Liver (tissue), 9 donors: ENCODE measurements around the gene RNGTT. TPM values are rescaled to one million over a fixed set of nuclear protein-coding genes. Genes with fewer than 3 reads are reported as not detected.

Experiments used
- DNase-seq: peaks from one replicate; pipeline ENCODE4 v3.0.0-alpha.2; 2017; ENCODE audit warnings: low spot score
- H3K27ac ChIP-seq, 2 donors: one replicate each; pipeline ENCODE4 v1.7.0; 2013; ENCODE audit warnings: inconsistent platforms in 2 of 2, low read length in 2 of 2, control low read depth in 1 of 2, low read depth in 1 of 2, mild to moderate bottlenecking in 1 of 2
- H3K27me3 ChIP-seq, 4 donors: one replicate each; pipeline versions ENCODE4 v1.6.1 to v1.7.0; 2013; ENCODE audit warnings: low read length in 3 of 4, inconsistent platforms in 1 of 4, mild to moderate bottlenecking in 1 of 4, moderate library complexity in 1 of 4; ENCODE audit not compliant: control insufficient read depth in 4 of 4, insufficient read depth in 4 of 4
- H3K36me3 ChIP-seq, 4 donors: one replicate each; pipeline versions ENCODE4 v1.6.1 to v1.7.0; 2013; ENCODE audit warnings: low read length in 3 of 4, mild to moderate bottlenecking in 3 of 4, low read depth in 1 of 4, moderate library complexity in 1 of 4; ENCODE audit not compliant: control insufficient read depth in 4 of 4, insufficient read depth in 3 of 4
- H3K4me1 ChIP-seq, 4 donors: one replicate each; pipeline versions ENCODE4 v1.6.1 to v1.7.0; 2013; ENCODE audit warnings: low read length in 3 of 4, mild to moderate bottlenecking in 3 of 4, moderate library complexity in 1 of 4; ENCODE audit not compliant: control insufficient read depth in 4 of 4, insufficient read depth in 4 of 4
- H3K4me3 ChIP-seq, 3 donors: one replicate each; pipeline versions ENCODE4 v1.6.1 to v1.7.0; 2013; ENCODE audit warnings: low read length in 3 of 3, control low read depth in 1 of 3, low read depth in 1 of 3, mild to moderate bottlenecking in 1 of 3
- H3K9ac ChIP-seq, 2 donors: one replicate each; pipeline ENCODE4 v1.7.0; 2013; ENCODE audit warnings: low read length in 2 of 2, mild to moderate bottlenecking in 2 of 2, moderate library complexity in 2 of 2, control low read depth in 1 of 2, low read depth in 1 of 2
- H3K9me3 ChIP-seq, 4 donors: one replicate each; pipeline versions ENCODE4 v1.6.1 to v1.7.0; 2013; ENCODE audit warnings: low read length in 3 of 4; ENCODE audit not compliant: control insufficient read depth in 4 of 4
- EGR1 ChIP-seq, 2 donors: IDR thresholded peaks; 2 replicates each; pipeline ENCODE4 v1.6.1; 2016 to 2018; ENCODE audit warnings: antibody characterized with exemption in 2 of 2, low read depth in 2 of 2
- FOXA1 ChIP-seq: IDR thresholded peaks from 2 replicates; pipeline ENCODE4 v1.6.1; 2016; ENCODE audit warnings: antibody characterized with exemption
- FOXA2 ChIP-seq: IDR thresholded peaks from 2 replicates; pipeline ENCODE4 v1.6.1; 2016; ENCODE audit warnings: antibody characterized with exemption
- GABPA ChIP-seq, 2 donors: IDR thresholded peaks in 1 of 2; conservative IDR thresholded peaks in 1 of 2; 2 replicates each; pipeline ENCODE4 v1.6.1; 2016; ENCODE audit warnings: antibody characterized with exemption in 2 of 2, mild to moderate bottlenecking in 1 of 2, moderate library complexity in 1 of 2
- HNF4A ChIP-seq, 2 donors: conservative IDR thresholded peaks; 2 replicates each; pipeline ENCODE4 v1.6.1; 2016; ENCODE audit warnings: antibody characterized with exemption in 2 of 2, mild to moderate bottlenecking in 2 of 2
- HNF4G ChIP-seq: IDR thresholded peaks from 2 replicates; pipeline ENCODE4 v1.6.1; 2016; ENCODE audit warnings: antibody characterized with exemption
- JUND ChIP-seq, 2 donors: IDR thresholded peaks; 2 replicates each; pipeline ENCODE4 v1.6.1; 2016; ENCODE audit warnings: antibody characterized with exemption in 2 of 2
- NR2F2 ChIP-seq: IDR thresholded peaks from 2 replicates; pipeline ENCODE4 v1.6.1; 2016; ENCODE audit warnings: antibody characterized with exemption
- RAD21 ChIP-seq, 2 donors: IDR thresholded peaks; 2 replicates each; pipeline ENCODE4 v1.6.1; 2016; ENCODE audit warnings: antibody characterized with exemption in 2 of 2, mild to moderate bottlenecking in 2 of 2
- RXRA ChIP-seq, 2 donors: IDR thresholded peaks; 2 replicates each; pipeline ENCODE4 v1.6.1; 2017 to 2018; ENCODE audit warnings: antibody characterized with exemption in 2 of 2, mild to moderate bottlenecking in 1 of 2
- SP1 ChIP-seq: IDR thresholded peaks from 2 replicates; pipeline ENCODE4 v1.6.1; 2018; ENCODE audit warnings: antibody characterized with exemption, mild to moderate bottlenecking
- TAF1 ChIP-seq: conservative IDR thresholded peaks from 2 replicates; pipeline ENCODE4 v1.6.1; 2016; ENCODE audit warnings: antibody characterized with exemption, mild to moderate bottlenecking
- YY1 ChIP-seq: IDR thresholded peaks from 2 replicates; pipeline ENCODE4 v1.6.1; 2016; ENCODE audit warnings: antibody characterized with exemption, mild to moderate bottlenecking
- WGBS: extraction: QIAGEN DNeasy Blood & Tissue Kit; methylation state at CpG from one replicate; pipeline ENCODE4 v1.1.7; 2013; 5-methylcytosine and 5-hydroxymethylcytosine counted together
- polyA plus RNA-seq, 2 donors: library from polyadenylated mRNA; stranded (reverse) in 1 of 2; unstranded in 1 of 2; fragments of 200-250 nt in 1 of 2; fragments of >200 nt in 1 of 2; fragmentation: Nextera tagmentation in 1 of 2; extraction: Ambion mirVana in 1 of 2; gene quantifications; one replicate each; pipeline versions ENCODE4 v1.2.1 to v1.2.3, GENCODE V29; 2013 to 2015
- total RNA-seq, 2 donors: library from RNA; depleted of rRNA; stranded (reverse); fragments of >200 nt; gene quantifications; one replicate each; pipeline ENCODE4 v1.2.3, GENCODE V29; 2014
- TF ChIP-seq, protein P1 (sequence below): IDR thresholded peaks from 2 replicates; pipeline ENCODE4 v1.6.1; 2016; ENCODE audit warnings: antibody characterized with exemption
- TF ChIP-seq, protein P2 (sequence below): IDR thresholded peaks from 2 replicates; pipeline ENCODE4 v1.6.1; 2016; ENCODE audit warnings: antibody characterized with exemption, mild to moderate bottlenecking
- TF ChIP-seq, protein P3 (sequence below): fragments of 150-350 bp; IDR thresholded peaks from 2 replicates; pipeline ENCODE4 v1.5.1; 2017; ENCODE audit warnings: improper control_type of control experiment, low read depth, low read length; ENCODE audit not compliant: missing input control
- donor health status: healthy.
- donor health status: healthy.
- donor health status: healthy.
- donor health status: healthy.
- donor health status: healthy.

Gene RNGTT
- total and polyA plus RNA-seq, 4 donors: 4.1 to 20.8 (median 7.2) TPM

DNA sequence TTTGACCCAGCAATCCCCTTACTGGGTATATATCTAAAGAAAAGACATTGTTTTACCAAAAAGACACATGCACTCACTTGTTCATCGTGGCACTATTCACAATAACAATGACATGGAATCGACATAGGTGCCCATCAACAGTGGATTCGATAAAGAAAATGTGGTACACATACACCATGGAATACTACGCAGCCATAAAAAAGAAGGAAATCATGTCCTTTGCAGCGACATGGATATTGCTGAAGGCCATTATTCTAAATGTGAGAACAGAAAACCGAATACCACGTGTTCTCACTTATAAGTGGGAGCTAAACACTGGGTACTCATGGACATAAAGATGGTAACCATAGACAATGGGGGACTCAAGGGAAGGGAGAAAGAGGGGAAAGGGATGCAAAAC is 222.3 kb downstream of the RNGTT start:
- WGBS: 98% methylated on average over 7 of the region's 7 CpGs
- H3K9me3 ChIP-seq: no peaks in the 10 kb centered on the region
- no peaks in the 10 kb centered on the region for H3K4me1 ChIP-seq
- peaks cover 0 to 4% (median under 1%) of the 10 kb centered on the region in 4 donors for H3K36me3 ChIP-seq
- H3K4me3 ChIP-seq: no peak overlapping the region
- no peak overlapping the region for H3K9ac ChIP-seq
- no peak overlapping the region for H3K27ac ChIP-seq
- no peak for DNase-seq
- no peaks in the 10 kb centered on the region for H3K27me3 ChIP-seq
- no peak for TF ChIP-seq YY1
- TF ChIP-seq HNF4G: no peak
- TF ChIP-seq FOXA2: no peak
- no peak for TF ChIP-seq SP1
- TF ChIP-seq GABPA (IDR thresholded peaks at IDR 0.05 in 1 of 2, conservative IDR thresholded peaks at IDR 0.05 in 1 of 2): no peak
- TF ChIP-seq FOXA1: no peak
- TF ChIP-seq, protein P1, sequence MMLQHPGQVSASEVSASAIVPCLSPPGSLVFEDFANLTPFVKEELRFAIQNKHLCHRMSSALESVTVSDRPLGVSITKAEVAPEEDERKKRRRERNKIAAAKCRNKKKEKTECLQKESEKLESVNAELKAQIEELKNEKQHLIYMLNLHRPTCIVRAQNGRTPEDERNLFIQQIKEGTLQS: no peak
- TF ChIP-seq NR2F2: no peak

DNA sequence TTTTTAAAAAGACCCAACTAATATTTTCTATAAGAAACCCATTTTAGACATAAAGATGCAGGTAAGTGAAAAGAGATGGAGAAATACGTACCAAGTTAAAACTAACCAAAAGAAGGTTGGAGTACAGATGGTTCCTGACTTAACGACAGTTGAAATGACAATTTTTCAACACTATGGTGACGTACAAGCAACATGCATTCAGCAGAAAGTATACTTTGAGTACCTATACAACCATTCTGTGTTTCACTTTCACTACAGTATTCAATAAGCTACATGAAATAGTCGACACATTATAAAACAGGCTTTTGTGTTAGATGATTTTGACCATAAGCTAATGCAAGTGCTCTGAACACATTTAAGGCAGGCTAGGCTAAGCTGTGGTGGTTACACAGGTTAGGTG is 228.9 kb downstream of the RNGTT start:
- TF ChIP-seq GABPA (IDR thresholded peaks at IDR 0.05 in 1 of 2, conservative IDR thresholded peaks at IDR 0.05 in 1 of 2) (no peak), HNF4G (no peak), EGR1 (IDR thresholded peaks at IDR 0.05; ENCODE audit: low read depth in 2 of 2) (no peak), FOXA1 (no peak), TAF1 (no peak), RXRA (IDR thresholded peaks at IDR 0.05) (no peak), JUND (IDR thresholded peaks at IDR 0.05) (no peak), YY1 (no peak), RAD21 (IDR thresholded peaks at IDR 0.05) (no peak), NR2F2 (no peak)
- TF ChIP-seq, protein P1: no peak
- TF ChIP-seq, protein P2, sequence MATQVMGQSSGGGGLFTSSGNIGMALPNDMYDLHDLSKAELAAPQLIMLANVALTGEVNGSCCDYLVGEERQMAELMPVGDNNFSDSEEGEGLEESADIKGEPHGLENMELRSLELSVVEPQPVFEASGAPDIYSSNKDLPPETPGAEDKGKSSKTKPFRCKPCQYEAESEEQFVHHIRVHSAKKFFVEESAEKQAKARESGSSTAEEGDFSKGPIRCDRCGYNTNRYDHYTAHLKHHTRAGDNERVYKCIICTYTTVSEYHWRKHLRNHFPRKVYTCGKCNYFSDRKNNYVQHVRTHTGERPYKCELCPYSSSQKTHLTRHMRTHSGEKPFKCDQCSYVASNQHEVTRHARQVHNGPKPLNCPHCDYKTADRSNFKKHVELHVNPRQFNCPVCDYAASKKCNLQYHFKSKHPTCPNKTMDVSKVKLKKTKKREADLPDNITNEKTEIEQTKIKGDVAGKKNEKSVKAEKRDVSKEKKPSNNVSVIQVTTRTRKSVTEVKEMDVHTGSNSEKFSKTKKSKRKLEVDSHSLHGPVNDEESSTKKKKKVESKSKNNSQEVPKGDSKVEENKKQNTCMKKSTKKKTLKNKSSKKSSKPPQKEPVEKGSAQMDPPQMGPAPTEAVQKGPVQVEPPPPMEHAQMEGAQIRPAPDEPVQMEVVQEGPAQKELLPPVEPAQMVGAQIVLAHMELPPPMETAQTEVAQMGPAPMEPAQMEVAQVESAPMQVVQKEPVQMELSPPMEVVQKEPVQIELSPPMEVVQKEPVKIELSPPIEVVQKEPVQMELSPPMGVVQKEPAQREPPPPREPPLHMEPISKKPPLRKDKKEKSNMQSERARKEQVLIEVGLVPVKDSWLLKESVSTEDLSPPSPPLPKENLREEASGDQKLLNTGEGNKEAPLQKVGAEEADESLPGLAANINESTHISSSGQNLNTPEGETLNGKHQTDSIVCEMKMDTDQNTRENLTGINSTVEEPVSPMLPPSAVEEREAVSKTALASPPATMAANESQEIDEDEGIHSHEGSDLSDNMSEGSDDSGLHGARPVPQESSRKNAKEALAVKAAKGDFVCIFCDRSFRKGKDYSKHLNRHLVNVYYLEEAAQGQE: no peak
- no peak for DNase-seq
- Histone ChIP-seq H3K4me1 (no peaks in the 10 kb centered on the region), H3K9me3 (no peaks in the 10 kb centered on the region), H3K27ac (no peak overlapping the region), H3K9ac (no peak overlapping the region), H3K4me3 (no peak overlapping the region), H3K27me3 (no peaks in the 10 kb centered on the region), H3K36me3 (peaks cover 0 to 4% (median 0%) of the 10 kb centered on the region in 4 donors)
- WGBS: 96% methylated on average over 4 of the region's 4 CpGs

DNA sequence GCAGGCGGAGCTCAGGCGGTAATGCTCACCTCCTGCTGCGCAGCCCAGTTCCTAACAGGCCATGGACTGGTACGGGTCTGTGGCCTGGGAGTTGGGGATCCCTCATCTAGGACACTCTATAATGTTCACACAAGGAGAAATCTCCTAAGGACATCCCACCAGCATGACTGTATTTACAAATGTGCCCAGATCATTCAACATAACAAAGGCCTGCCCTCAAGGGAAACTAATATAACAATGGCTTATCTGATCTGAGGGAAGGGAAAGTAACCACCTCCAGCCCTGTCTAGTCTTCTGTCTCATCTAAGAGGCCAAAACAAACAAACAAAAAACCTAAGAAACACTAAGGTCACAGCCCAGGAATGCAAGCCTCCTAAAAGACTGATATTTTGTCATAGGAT is 232.8 kb downstream of the RNGTT start:
- 97% methylated on average over 4 of the region's 4 CpGs for WGBS
- Histone ChIP-seq H3K27me3 (no peaks in the 10 kb centered on the region), H3K27ac (no peak overlapping the region), H3K4me1 (peaks cover 0 to under 1% (median 0%) of the 10 kb centered on the region in 4 donors), H3K9me3 (no peaks in the 10 kb centered on the region), H3K9ac (no peak overlapping the region), H3K36me3 (no peaks in the 10 kb centered on the region), H3K4me3 (no peak overlapping the region)
- TF ChIP-seq, protein P3, sequence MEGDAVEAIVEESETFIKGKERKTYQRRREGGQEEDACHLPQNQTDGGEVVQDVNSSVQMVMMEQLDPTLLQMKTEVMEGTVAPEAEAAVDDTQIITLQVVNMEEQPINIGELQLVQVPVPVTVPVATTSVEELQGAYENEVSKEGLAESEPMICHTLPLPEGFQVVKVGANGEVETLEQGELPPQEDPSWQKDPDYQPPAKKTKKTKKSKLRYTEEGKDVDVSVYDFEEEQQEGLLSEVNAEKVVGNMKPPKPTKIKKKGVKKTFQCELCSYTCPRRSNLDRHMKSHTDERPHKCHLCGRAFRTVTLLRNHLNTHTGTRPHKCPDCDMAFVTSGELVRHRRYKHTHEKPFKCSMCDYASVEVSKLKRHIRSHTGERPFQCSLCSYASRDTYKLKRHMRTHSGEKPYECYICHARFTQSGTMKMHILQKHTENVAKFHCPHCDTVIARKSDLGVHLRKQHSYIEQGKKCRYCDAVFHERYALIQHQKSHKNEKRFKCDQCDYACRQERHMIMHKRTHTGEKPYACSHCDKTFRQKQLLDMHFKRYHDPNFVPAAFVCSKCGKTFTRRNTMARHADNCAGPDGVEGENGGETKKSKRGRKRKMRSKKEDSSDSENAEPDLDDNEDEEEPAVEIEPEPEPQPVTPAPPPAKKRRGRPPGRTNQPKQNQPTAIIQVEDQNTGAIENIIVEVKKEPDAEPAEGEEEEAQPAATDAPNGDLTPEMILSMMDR: no peak
- no peak for TF ChIP-seq HNF4A (conservative IDR thresholded peaks at IDR 0.05)
- no peak for TF ChIP-seq TAF1
- no peak for TF ChIP-seq EGR1 (IDR thresholded peaks at IDR 0.05; ENCODE audit: low read depth in 2 of 2)
- no peak for DNase-seq
